Transverse colon (tissue), 4 donors: Measurements from ENCODE around the gene PYY. TPM values are rescaled to one million over a fixed set of nuclear protein-coding genes. Genes with fewer than 3 reads are reported as not detected.

Experiments used
- DNase-seq: peaks from one replicate; pipeline ENCODE4 v3.0.0-alpha.2; 2019
- H3K27ac ChIP-seq, 4 donors: fragments of 200-600 bp; sonication (generic); 2 replicates each; pipeline ENCODE4 v1.5.1; 2016 to 2018; ENCODE audit warnings: inconsistent platforms in 4 of 4
- H3K27me3 ChIP-seq: fragments of 200-600 bp; sonication (generic); 2 replicates; pipeline ENCODE4 v1.5.1; 2017; ENCODE audit warnings: inconsistent platforms
- H3K36me3 ChIP-seq, 4 donors: fragments of 200-600 bp; sonication (generic); 2 replicates each; pipeline ENCODE4 v1.5.1; 2017 to 2019; ENCODE audit warnings: inconsistent platforms in 4 of 4
- H3K4me1 ChIP-seq, 4 donors: fragments of 200-600 bp; sonication (generic); 2 replicates each; pipeline ENCODE4 v1.5.1; 2017 to 2020; ENCODE audit warnings: inconsistent platforms in 4 of 4
- H3K4me3 ChIP-seq, 4 donors: fragments of 200-600 bp; sonication (generic); 1 replicate in 1 of 4; 2 replicates in 3 of 4; pipeline versions ENCODE4 v1.5.1 to v1.6.1; 2017 to 2019; ENCODE audit warnings: inconsistent platforms in 4 of 4
- H3K9me3 ChIP-seq, 2 donors: fragments of 200-600 bp; sonication (generic); 2 replicates each; pipeline ENCODE4 v1.5.1; 2017 to 2019; ENCODE audit warnings: inconsistent platforms in 2 of 2
- EP300 ChIP-seq: sonication (generic); formaldehyde crosslinking; IDR thresholded peaks from one replicate; pipeline ENCODE4 v1.6.1; 2017; ENCODE audit warnings: antibody characterized with exemption, low read depth
- POLR2A ChIP-seq: fragments of 450-650 bp; IDR thresholded peaks from one replicate; pipeline ENCODE4 v1.6.1; 2016; ENCODE audit warnings: antibody characterized with exemption, mild to moderate bottlenecking, moderate library complexity
- POLR2AphosphoS5 ChIP-seq, 3 donors: sonication (generic); formaldehyde crosslinking; IDR thresholded peaks; one replicate each; pipeline ENCODE4 v1.6.1; 2016; ENCODE audit warnings: antibody characterized with exemption in 3 of 3
- WGBS, 2 donors: methylation state at CpG; one replicate each; pipeline ENCODE4 v1.1.5; 2018; ENCODE audit warnings: low coverage in 1 of 2; 5-methylcytosine and 5-hydroxymethylcytosine counted together
- in situ Hi-C, 4 donors: fragments of 200-750 bp; cut with MboI; loops; one replicate each; pipeline versions ENCODE4 v1.15.0 to v1.15.1; 2017; ENCODE audit warnings: low sequenced_read_pairs in 3 of 4, low pct_ligation_motif_present in 1 of 4, low pct_unique_long_range_greater_than_20kb in 1 of 4
- intact Hi-C: fragments of 100-400 bp; cut with DNase I; formaldehyde crosslinking; loops from one replicate; pipeline ENCODE4 v1.15.1; 2023; ENCODE audit warnings: low total_unique reads
- total RNA-seq, 4 donors: library from RNA; depleted of rRNA; stranded (reverse); fragments of >200 nt; gene quantifications; one replicate each; pipeline ENCODE4 v1.1.0, GENCODE V29; 2016
- TF ChIP-seq, protein P1 (sequence below), 5 experiments: fragments of 200-600 bp in 3 of 5; fragments of 450-650 bp in 2 of 5; sonication (generic) in 3 of 5; IDR thresholded peaks; 1 replicate in 2 of 5; 2 replicates in 3 of 5; pipeline ENCODE4 v1.5.1; 2016 to 2017; ENCODE audit warnings: antibody characterized with exemption in 5 of 5, inconsistent platforms in 3 of 5, mild to moderate bottlenecking in 2 of 5, moderate library complexity in 1 of 5

The PYY gene
- total RNA-seq, 4 donors from 2014 or later: 27.7 to 89.2 (median 52.1) TPM; not detected in 1

DNA sequence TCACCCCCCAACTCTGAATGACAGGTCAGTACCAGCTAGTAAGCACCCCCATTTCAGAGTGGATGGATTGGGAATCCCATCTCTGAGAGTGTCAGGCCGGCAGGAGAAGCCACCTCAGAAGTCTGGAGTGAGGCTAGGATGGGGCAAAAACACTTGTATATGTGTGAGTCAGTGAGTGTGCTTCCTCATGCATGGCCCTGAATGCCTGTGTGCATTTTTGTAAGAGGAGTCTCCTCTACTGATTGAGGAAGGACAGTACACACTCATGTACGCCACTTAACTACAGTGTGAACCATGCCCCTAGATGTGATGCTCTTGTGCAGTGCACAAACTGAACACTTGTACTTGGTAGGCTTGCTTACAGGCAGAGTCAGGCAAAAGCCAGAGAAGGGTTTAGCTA, 28.4 kb upstream of the PYY start:
- H3K27ac ChIP-seq: no peak overlapping the region
- H3K36me3 ChIP-seq: no peaks in the 10 kb centered on the region
- intact Hi-C loops: no loop called here

DNA sequence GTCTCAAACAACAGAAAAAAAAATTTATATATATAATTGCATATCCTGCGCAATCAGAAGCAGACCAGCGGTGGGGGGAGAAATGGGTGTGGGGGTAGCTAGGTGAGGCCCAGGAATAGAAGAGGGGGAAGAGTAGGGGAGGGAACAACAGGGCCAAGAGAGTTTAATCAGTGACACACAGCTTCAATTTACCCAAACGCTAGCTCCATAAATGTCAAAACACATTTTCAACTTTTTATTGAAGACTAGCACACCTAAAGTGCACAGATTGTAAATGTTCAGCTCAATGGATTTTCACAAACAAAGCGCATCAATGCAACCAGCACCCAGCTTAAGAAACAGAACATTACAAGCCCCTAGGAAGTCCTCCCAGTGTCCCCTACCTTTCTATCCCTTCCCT, 25.9 kb upstream of the PYY start:
- 62 to 64% methylated on average over 4 of the region's 4 CpGs for WGBS, 2 donors
- Histone ChIP-seq H3K27me3 (peaks cover 79% of the 10 kb centered on the region), H3K4me3 (no peak overlapping the region), H3K9me3 (no peaks in the 10 kb centered on the region), H3K27ac (no peak overlapping the region), H3K4me1 (peaks cover 9 to 12% (median 11%) of the 10 kb centered on the region in 4 donors), H3K36me3 (no peaks in the 10 kb centered on the region)
- in situ Hi-C loops: loop anchor here in 1 of 4 donors (25.0 kb wide), 1 partner anchor 92 kb away; no protein-coding TSS in a partner anchor
- intact Hi-C loops: no loop called here
- DNase-seq: no peak
- TF ChIP-seq POLR2A: no peak
- no peak for TF ChIP-seq POLR2AphosphoS5 (IDR thresholded peaks at IDR 0.05)
- TF ChIP-seq, protein P1, sequence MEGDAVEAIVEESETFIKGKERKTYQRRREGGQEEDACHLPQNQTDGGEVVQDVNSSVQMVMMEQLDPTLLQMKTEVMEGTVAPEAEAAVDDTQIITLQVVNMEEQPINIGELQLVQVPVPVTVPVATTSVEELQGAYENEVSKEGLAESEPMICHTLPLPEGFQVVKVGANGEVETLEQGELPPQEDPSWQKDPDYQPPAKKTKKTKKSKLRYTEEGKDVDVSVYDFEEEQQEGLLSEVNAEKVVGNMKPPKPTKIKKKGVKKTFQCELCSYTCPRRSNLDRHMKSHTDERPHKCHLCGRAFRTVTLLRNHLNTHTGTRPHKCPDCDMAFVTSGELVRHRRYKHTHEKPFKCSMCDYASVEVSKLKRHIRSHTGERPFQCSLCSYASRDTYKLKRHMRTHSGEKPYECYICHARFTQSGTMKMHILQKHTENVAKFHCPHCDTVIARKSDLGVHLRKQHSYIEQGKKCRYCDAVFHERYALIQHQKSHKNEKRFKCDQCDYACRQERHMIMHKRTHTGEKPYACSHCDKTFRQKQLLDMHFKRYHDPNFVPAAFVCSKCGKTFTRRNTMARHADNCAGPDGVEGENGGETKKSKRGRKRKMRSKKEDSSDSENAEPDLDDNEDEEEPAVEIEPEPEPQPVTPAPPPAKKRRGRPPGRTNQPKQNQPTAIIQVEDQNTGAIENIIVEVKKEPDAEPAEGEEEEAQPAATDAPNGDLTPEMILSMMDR (IDR thresholded peaks at IDR 0.05): no peak
- TF ChIP-seq EP300: no peak

More for the DNA sequence above, 28.4 kb upstream of the PYY start:
- in situ Hi-C loops: loop anchor here in 1 of 4 donors (25.0 kb wide), 1 partner anchor 95 kb away; no protein-coding TSS in a partner anchor
- peaks cover 9 to 12% (median 11%) of the 10 kb centered on the region in 4 donors for H3K4me1 ChIP-seq
- H3K9me3 ChIP-seq: no peaks in the 10 kb centered on the region
- TF ChIP-seq POLR2A (no peak), POLR2AphosphoS5 (IDR thresholded peaks at IDR 0.05) (no peak), EP300 (no peak)
- TF ChIP-seq, protein P1 (IDR thresholded peaks at IDR 0.05): no peak
- H3K4me3 ChIP-seq: no peak overlapping the region
- DNase-seq: no peak
- peaks cover 95% of the 10 kb centered on the region for H3K27me3 ChIP-seq
- WGBS, 2 donors: 70% methylated on average over 2 of the region's 2 CpGs; no CpG with 5 or more reads in 1 of the 2 donors

DNA sequence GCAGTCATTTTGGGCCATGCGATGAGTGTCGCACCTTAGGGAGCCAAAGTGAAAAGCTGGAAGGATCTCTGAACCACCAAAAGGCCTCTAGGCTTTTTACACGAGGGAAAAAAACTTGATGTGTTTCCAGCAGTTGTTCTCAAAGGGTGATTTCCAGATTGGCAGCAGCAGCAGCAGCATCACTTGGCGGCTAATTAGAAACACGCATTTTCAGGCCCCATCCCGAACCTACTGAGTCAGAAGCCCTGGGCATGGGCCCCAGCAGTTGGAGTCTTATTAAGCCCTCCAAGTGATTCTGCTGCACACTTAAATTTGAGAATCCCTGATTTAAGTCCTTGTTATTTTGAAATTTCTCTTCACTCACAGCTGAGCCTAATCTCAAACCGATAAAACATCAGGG, 25.3 kb upstream of the PYY start:
- Histone ChIP-seq H3K9me3 (no peaks in the 10 kb centered on the region), H3K36me3 (no peaks in the 10 kb centered on the region), H3K27me3 (peaks cover 79% of the 10 kb centered on the region), H3K4me3 (no peak overlapping the region), H3K4me1 (peaks cover 5 to 9% (median 8%) of the 10 kb centered on the region in 4 donors), H3K27ac (no peak overlapping the region)
- no peak for DNase-seq
- TF ChIP-seq, protein P1 (IDR thresholded peaks at IDR 0.05): no peak
- TF ChIP-seq POLR2AphosphoS5 (IDR thresholded peaks at IDR 0.05): no peak
- intact Hi-C loops (no loop called here), in situ Hi-C loops (loop anchor here in 1 of 4 donors (25.0 kb wide), 1 partner anchor 92 kb away; no protein-coding TSS in a partner anchor)
- WGBS, 2 donors: 74 to 94% methylated on average over 3 to 7 of the region's 7 CpGs

DNA sequence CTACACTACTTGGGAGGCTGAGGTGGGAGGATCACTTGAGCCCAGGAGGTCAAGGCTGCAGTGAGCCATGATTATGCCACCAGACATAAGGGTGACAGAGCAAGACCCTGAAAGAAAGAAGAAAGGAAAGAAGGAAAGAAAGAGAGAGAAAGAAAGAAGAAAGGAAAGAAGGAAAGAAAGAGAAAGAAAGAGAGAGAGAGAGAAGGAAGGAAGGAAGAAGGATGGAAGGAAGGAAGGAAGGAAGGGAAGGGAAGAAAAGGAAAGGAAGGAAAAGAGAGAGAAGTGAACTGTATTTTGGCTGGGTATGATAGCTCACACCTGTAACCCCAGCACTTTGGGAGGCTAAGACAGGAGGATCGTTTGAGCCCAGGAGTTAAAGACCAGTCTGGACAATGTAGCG, 24.3 kb upstream of the PYY start:
- no peaks in the 10 kb centered on the region for H3K9me3 ChIP-seq
- no peaks in the 10 kb centered on the region for H3K36me3 ChIP-seq
- H3K4me3 ChIP-seq: no peak overlapping the region
- intact Hi-C loops (no loop called here), in situ Hi-C loops (loop anchor here in 1 of 4 donors (25.0 kb wide), 1 partner anchor 91 kb away; no protein-coding TSS in a partner anchor)
- 61 to 76% methylated on average over 2 of the region's 2 CpGs for WGBS, 2 donors
- no peaks in the 10 kb centered on the region for H3K4me1 ChIP-seq
- H3K27me3 ChIP-seq: peaks cover 79% of the 10 kb centered on the region
- no peak for DNase-seq
- no peak for TF ChIP-seq EP300
- TF ChIP-seq POLR2A: no peak
- TF ChIP-seq, protein P1 (IDR thresholded peaks at IDR 0.05): no peak
- TF ChIP-seq POLR2AphosphoS5 (IDR thresholded peaks at IDR 0.05): no peak
- no peak overlapping the region for H3K27ac ChIP-seq
